NCI-H1930 (cell line): Measurements from ENCODE around the gene MRPL19.
"Not testable (repeated sequence)": the region's sequence is repeated elsewhere in the genome, so short reads cannot be mapped to it uniquely, and the experiment has no call there.

Experiments
- DNase-seq, 2 experiments: peaks; one replicate each; lab custom pipeline; 2025; lab: John Stamatoyannopoulos, UW

The MRPL19 gene

GRCh38 chr2:75667884-75668283 lies 21.3 kb downstream of the MRPL19 start:
- no peak for DNase-seq

- DNase-seq: not testable (repeated sequence)
Observed at GRCh38 chr2:75675423-75675822, 28.8 kb downstream of the MRPL19 start.

GRCh38 chr2:75675908-75676307 lies 29.3 kb downstream of the MRPL19 start:
- no peak for DNase-seq

- no peak for DNase-seq
Observed at GRCh38 chr2:75676464-75676863, 29.9 kb downstream of the MRPL19 start.

GRCh38 chr2:75679556-75679955 lies 33.0 kb downstream of the MRPL19 start:
- DNase-seq: no peak

- DNase-seq: no peak
Observed at GRCh38 chr2:75680402-75680801, 33.8 kb downstream of the MRPL19 start.

GRCh38 chr2:75683430-75683829 lies 36.8 kb downstream of the MRPL19 start:
- DNase-seq: not testable (repeated sequence)

- DNase-seq: no peak
Observed at GRCh38 chr2:75688196-75688595, 41.6 kb downstream of the MRPL19 start.

- DNase-seq: no peak
Observed at GRCh38 chr2:75698918-75699317, 52.3 kb downstream of the MRPL19 start.

- no peak for DNase-seq
Observed at GRCh38 chr2:75702593-75702992, 56.0 kb downstream of the MRPL19 start.

- no peak for DNase-seq
Observed at GRCh38 chr2:75703589-75704287, 57.2 kb downstream of the MRPL19 start.

- DNase-seq: no peak
Observed at GRCh38 chr2:75705921-75706320, 59.3 kb downstream of the MRPL19 start.

GRCh38 chr2:75707901-75708300 lies 61.3 kb downstream of the MRPL19 start:
- no peak for DNase-seq

- no peak for DNase-seq
Observed at GRCh38 chr2:75709297-75709696, 62.7 kb downstream of the MRPL19 start.

- DNase-seq: peak in 1 of 2 experiments; percentile 48
Observed at GRCh38 chr2:75710220-75710576, 63.6 kb downstream of the MRPL19 start.

- DNase-seq: peak; percentile 64 to 77
Observed at GRCh38 chr2:75710577-75711253, 64.1 kb downstream of the MRPL19 start, which contains the start of gene GCFC2. GCFC2 (minus strand) TSS chr2:75710915; CDS start chr2:75710855, 60 bp downstream.

- DNase-seq: not testable (repeated sequence)
Observed at GRCh38 chr2:75711590-75711989, 65.0 kb downstream of the MRPL19 start.

- no peak for DNase-seq
Observed at GRCh38 chr2:75716406-75716805, 69.8 kb downstream of the MRPL19 start.

GRCh38 chr2:75719616-75720015 lies 73.0 kb downstream of the MRPL19 start:
- no peak for DNase-seq

GRCh38 chr2:75720525-75720924 lies 73.9 kb downstream of the MRPL19 start:
- no peak for DNase-seq

- no peak for DNase-seq
Observed at GRCh38 chr2:75722687-75723086, 76.1 kb downstream of the MRPL19 start.

- no peak for DNase-seq
Observed at GRCh38 chr2:75728614-75729419, 82.2 kb downstream of the MRPL19 start.

GRCh38 chr2:75729861-75730260 lies 83.3 kb downstream of the MRPL19 start:
- no peak for DNase-seq
